Measurements from ENCODE around the gene EVC2. TPM values are rescaled to one million over a fixed set of nuclear protein-coding genes. Genes with fewer than 3 reads are reported as not detected.

The EVC2 gene
- total RNA-seq, 2 donors from 2014 or later: 9.7 to 11.7 TPM

DNA sequence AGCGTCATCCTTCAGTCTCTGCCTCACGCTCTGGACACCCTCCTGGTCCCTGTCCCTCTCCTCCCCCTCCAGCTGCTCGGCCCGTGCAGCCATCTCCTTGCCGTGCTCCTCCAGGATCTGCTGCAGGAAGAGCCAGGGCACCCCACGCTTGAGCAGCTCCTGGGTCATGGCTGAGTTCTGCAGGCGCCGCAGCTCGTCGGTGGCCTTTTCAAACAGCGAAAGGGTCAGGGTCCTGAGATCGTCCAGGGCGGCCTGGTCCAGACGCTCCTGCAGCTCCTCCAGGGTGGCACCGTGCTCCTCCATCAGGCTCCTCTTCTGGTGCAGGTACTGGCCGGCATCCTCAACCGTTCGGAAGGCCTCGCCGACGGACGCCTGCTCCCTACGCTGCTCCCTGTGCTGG is 85.8 kb downstream of the EVC2 start:
- no peak overlapping the region for H3K27ac ChIP-seq (ENCODE audit: low read depth, low read length)
- peaks cover 65% of the 10 kb centered on the region for H3K36me3 Mint-ChIP-seq (ENCODE audit: low read depth)
- no peak for DNase-seq
- H3K36me3 ChIP-seq (ENCODE audit: control insufficient read depth, insufficient read depth, low read length): peaks cover 13% of the 10 kb centered on the region
- no peak for TF ChIP-seq CTCF (conservative IDR thresholded peaks at IDR 0.05)
- no peaks in the 10 kb centered on the region for H3K27me3 ChIP-seq (ENCODE audit: control insufficient read depth, insufficient read depth, low read length, poor library complexity, severe bottlenecking)
- peaks cover 15% of the 10 kb centered on the region for H3K4me1 Mint-ChIP-seq
- WGBS, 2 experiments (ENCODE audit: insufficient coverage in 1 of 2, insufficient read length in 1 of 2): 95% methylated on average over 10 to 23 of the region's 23 CpGs
- no peaks in the 10 kb centered on the region for H3K9me3 Mint-ChIP-seq
- no peak overlapping the region for H3K4me3 Mint-ChIP-seq
- H3K4me3 ChIP-seq (ENCODE audit: low read length): no peak overlapping the region
- H3K9ac ChIP-seq (ENCODE audit: extremely low read depth, low read length, poor library complexity, severe bottlenecking): no peak overlapping the region
- no peaks in the 10 kb centered on the region for H3K27me3 Mint-ChIP-seq (ENCODE audit: insufficient read depth)
- no peaks in the 10 kb centered on the region for H3K4me1 ChIP-seq (ENCODE audit: control insufficient read depth, insufficient read depth, low read length)
- H3K9me3 ChIP-seq (ENCODE audit: control insufficient read depth, low read length): no peaks in the 10 kb centered on the region
- H3K27ac Mint-ChIP-seq: no peak overlapping the region

DNA sequence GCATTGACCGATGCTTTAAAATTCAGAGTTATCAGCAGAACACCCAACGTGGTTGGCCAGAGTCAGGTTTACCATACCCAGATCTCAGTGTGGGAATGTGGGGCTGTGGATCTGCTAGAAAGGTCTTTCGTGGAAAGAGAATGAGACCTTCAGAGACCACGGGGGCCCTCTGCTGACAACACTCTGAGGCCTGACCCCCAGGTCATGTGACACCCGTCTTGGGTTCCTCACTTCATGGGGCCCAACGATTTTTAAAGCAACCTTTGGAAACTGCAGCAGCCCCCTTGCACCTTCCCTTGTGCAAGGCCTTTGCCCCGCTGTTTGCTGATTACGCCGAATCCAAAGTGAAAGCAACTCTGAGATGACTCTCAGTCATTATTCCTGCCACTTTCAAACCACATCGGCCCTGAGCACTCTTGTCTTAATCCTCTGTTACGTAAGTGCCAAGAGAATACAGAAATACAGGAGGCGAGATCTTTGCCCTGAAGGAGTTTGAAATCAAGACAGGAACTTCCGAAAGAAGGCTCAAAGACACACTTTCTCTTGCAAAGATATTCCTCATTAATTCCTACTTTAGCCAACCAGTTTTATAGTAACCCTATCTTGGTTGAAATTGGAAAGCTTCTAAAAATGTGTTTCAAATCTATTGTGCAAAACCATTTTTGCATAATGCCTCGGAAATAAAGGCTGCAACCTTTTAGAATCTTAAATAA is 88.3 kb downstream of the EVC2 start:
- WGBS, 2 experiments (ENCODE audit: insufficient coverage in 1 of 2, insufficient read length in 1 of 2): 82 to 84% methylated on average over 11 to 14 of the region's 14 CpGs
- H3K27ac ChIP-seq (ENCODE audit: low read depth, low read length): no peak overlapping the region
- H3K27me3 ChIP-seq (ENCODE audit: control insufficient read depth, insufficient read depth, low read length, poor library complexity, severe bottlenecking): no peaks in the 10 kb centered on the region
- H3K36me3 Mint-ChIP-seq (ENCODE audit: low read depth): peaks cover 72% of the 10 kb centered on the region
- no peak overlapping the region for H3K4me3 ChIP-seq (ENCODE audit: low read length)
- no peak overlapping the region for H3K27ac Mint-ChIP-seq
- H3K9me3 ChIP-seq (ENCODE audit: control insufficient read depth, low read length): no peaks in the 10 kb centered on the region
- DNase-seq: no peak
- no peaks in the 10 kb centered on the region for H3K9me3 Mint-ChIP-seq
- no peak overlapping the region for H3K9ac ChIP-seq (ENCODE audit: extremely low read depth, low read length, poor library complexity, severe bottlenecking)
- no peak for TF ChIP-seq CTCF (conservative IDR thresholded peaks at IDR 0.05)
- H3K4me3 Mint-ChIP-seq: no peak overlapping the region
- H3K27me3 Mint-ChIP-seq (ENCODE audit: insufficient read depth): no peaks in the 10 kb centered on the region
- no peaks in the 10 kb centered on the region for H3K4me1 ChIP-seq (ENCODE audit: control insufficient read depth, insufficient read depth, low read length)
- peaks cover 13% of the 10 kb centered on the region for H3K36me3 ChIP-seq (ENCODE audit: control insufficient read depth, insufficient read depth, low read length)
- H3K4me1 Mint-ChIP-seq: peaks cover 14% of the 10 kb centered on the region

DNA sequence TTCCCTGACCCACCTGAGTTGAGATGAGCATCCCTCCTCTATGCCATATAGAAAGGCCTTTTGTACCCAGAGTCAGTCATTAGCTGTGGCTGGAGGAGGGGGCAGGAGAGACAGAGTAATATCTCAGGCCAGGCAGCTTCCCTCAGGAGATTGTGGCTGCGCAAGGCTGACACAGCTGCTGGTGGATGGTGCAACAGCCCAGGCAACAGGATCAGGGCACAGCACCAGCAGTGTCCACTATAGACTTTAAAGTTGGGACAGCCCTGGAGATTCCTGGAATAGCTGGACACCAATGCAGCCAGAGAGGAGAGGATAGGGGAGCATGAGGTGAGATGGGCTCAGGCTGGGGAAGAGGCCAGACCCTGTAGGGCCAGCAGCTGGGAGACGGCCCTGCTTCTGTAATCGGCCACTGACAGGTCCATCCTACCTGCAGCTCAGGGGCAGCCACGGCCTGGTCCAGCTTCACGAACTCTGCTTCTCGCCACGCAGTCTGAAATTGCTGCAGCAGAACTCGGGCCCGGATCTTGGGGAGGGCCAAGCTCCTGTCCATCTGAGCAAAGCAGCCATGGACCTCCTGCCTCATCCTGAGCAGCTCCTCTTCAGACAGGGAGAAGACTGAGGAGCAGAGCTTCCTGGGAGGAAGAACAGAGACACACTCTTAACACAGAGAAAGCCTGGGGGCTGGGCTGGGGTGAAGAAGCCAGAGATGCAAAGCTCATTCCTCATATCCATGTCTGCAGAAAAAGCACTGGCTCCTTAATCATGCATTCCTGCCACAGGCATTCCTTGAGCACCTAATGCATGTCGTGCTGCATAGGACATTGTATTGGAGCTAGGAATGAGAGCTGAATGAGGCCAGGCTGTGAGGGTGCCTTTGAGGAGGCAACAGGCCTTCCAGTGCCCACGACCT is 90.1 kb downstream of the EVC2 start:
- no peak overlapping the region for H3K27ac Mint-ChIP-seq
- Histone ChIP-seq H3K27ac (ENCODE audit: low read depth, low read length) (no peak overlapping the region), H3K27me3 (ENCODE audit: control insufficient read depth, insufficient read depth, low read length, poor library complexity, severe bottlenecking) (no peaks in the 10 kb centered on the region), H3K4me3 (ENCODE audit: low read length) (no peak overlapping the region), H3K9ac (ENCODE audit: extremely low read depth, low read length, poor library complexity, severe bottlenecking) (no peak overlapping the region), H3K4me1 (ENCODE audit: control insufficient read depth, insufficient read depth, low read length) (no peaks in the 10 kb centered on the region), H3K36me3 (ENCODE audit: control insufficient read depth, insufficient read depth, low read length) (peaks cover 4% of the 10 kb centered on the region), H3K9me3 (ENCODE audit: control insufficient read depth, low read length) (no peaks in the 10 kb centered on the region)
- H3K4me3 Mint-ChIP-seq: no peak overlapping the region
- H3K27me3 Mint-ChIP-seq (ENCODE audit: insufficient read depth): no peaks in the 10 kb centered on the region
- H3K4me1 Mint-ChIP-seq: peaks cover 14% of the 10 kb centered on the region
- DNase-seq: no peak
- TF ChIP-seq CTCF (conservative IDR thresholded peaks at IDR 0.05): no peak
- WGBS, 2 experiments (ENCODE audit: insufficient coverage in 1 of 2, insufficient read length in 1 of 2): 91 to 96% methylated on average over 11 of the region's 11 CpGs
- H3K9me3 Mint-ChIP-seq: no peaks in the 10 kb centered on the region
- peaks cover 71% of the 10 kb centered on the region for H3K36me3 Mint-ChIP-seq (ENCODE audit: low read depth)
